ENCODE data around the gene NLGN1.
"Not testable (repeated sequence)": the region's sequence is repeated elsewhere in the genome, so short reads cannot be mapped to it uniquely, and the experiment has no call there.

Gene NLGN1

GRCh38 chr3:174202116-174202515, 804.6 kb downstream of the NLGN1 start:
- no peak for TF ChIP-seq CTCF (IDR thresholded peaks at IDR 0.05; ENCODE audit: control insufficient read depth, extremely low read depth, insufficient read depth)
- no peak overlapping the region for H3K4me3 ChIP-seq (ENCODE audit: low read depth, low read length)
- no peak for DNase-seq (ENCODE audit: low read depth)

GRCh38 chr3:174202561-174202960, 805.0 kb downstream of the NLGN1 start:
- no peak overlapping the region for H3K4me3 ChIP-seq (ENCODE audit: low read depth, low read length)
- TF ChIP-seq CTCF (IDR thresholded peaks at IDR 0.05; ENCODE audit: control insufficient read depth, extremely low read depth, insufficient read depth), result no peak
- DNase-seq (ENCODE audit: low read depth), result no peak

- TF ChIP-seq CTCF (IDR thresholded peaks at IDR 0.05; ENCODE audit: control insufficient read depth, extremely low read depth, insufficient read depth), result no peak
- no peak for DNase-seq (ENCODE audit: low read depth)
- H3K4me3 ChIP-seq (ENCODE audit: low read depth, low read length), result no peak overlapping the region
These were observed 807.2 kb downstream of the NLGN1 start for GRCh38 chr3:174204765-174205164.

GRCh38 chr3:174206607-174207192, 809.2 kb downstream of the NLGN1 start:
- no peak for DNase-seq (ENCODE audit: low read depth)

GRCh38 chr3:174208161-174208560, 810.6 kb downstream of the NLGN1 start:
- TF ChIP-seq CTCF (IDR thresholded peaks at IDR 0.05; ENCODE audit: control insufficient read depth, extremely low read depth, insufficient read depth), result no peak
- DNase-seq (ENCODE audit: low read depth), result no peak

More at GRCh38 chr3:174206607-174207192, 809.2 kb downstream of the NLGN1 start:
- no peak overlapping the region for H3K4me3 ChIP-seq (ENCODE audit: low read depth, low read length)
- TF ChIP-seq CTCF (IDR thresholded peaks at IDR 0.05; ENCODE audit: control insufficient read depth, extremely low read depth, insufficient read depth), result no peak

GRCh38 chr3:174211896-174212295, 814.4 kb downstream of the NLGN1 start:
- not testable (repeated sequence) for H3K4me3 ChIP-seq (ENCODE audit: low read depth, low read length); DNase-seq (ENCODE audit: low read depth)

More at GRCh38 chr3:174208161-174208560, 810.6 kb downstream of the NLGN1 start:
- no peak overlapping the region for H3K4me3 ChIP-seq (ENCODE audit: low read depth, low read length)

- TF ChIP-seq CTCF (IDR thresholded peaks at IDR 0.05; ENCODE audit: control insufficient read depth, extremely low read depth, insufficient read depth), result no peak
These were observed 817.9 kb downstream of the NLGN1 start for GRCh38 chr3:174215456-174215855.

More at GRCh38 chr3:174215456-174215855, 817.9 kb downstream of the NLGN1 start:
- no peak for DNase-seq (ENCODE audit: low read depth)
- no peak overlapping the region for H3K4me3 ChIP-seq (ENCODE audit: low read depth, low read length)
